ENCODE data around the gene ADRA2C. TPM values are rescaled to one million over a fixed set of nuclear protein-coding genes. Genes with fewer than 3 reads are reported as not detected.

The ADRA2C gene
- total RNA-seq, 1 experiment from 2014 or later: 8.6 TPM

- H3K9ac ChIP-seq (ENCODE audit: extremely low read depth, insufficient read length, low read length): no peak overlapping the region
- H3K4ac ChIP-seq (ENCODE audit: low read depth, low read length): no peak overlapping the region
- H2BK15ac ChIP-seq (ENCODE audit: low read depth, low read length): no peak overlapping the region
- WGBS (ENCODE audit: extremely low coverage, insufficient read length, low lambda C conversion rate): no CpG with 5 or more reads among the region's 14 CpGs
- H2BK20ac ChIP-seq (ENCODE audit: low read depth, low read length, poor library complexity, severe bottlenecking): no peak overlapping the region
- no peak overlapping the region for H4K5ac ChIP-seq (ENCODE audit: insufficient read length, low read depth, low read length)
- Mint-ChIP-seq H3K27ac (no peak overlapping the region; a peak in 1 of 7 replicates), H3K27me3 (ENCODE audit: low read depth) (peaks cover 32% of the 10 kb centered on the region), H3K9me3 (peaks cover 0 to 1% of the 10 kb centered on the region in 2 experiments; a peak in 1 of 5 replicates), H3K4me3 (peak overlapping the region in 1 of 2 experiments; percentile 7; a peak in 1 of 5 replicates), H3K36me3 (ENCODE audit: insufficient read depth in 1 of 3, low read depth in 3 of 3) (peaks cover 0 to 2% (median 0%) of the 10 kb centered on the region in 3 experiments; a peak in 2 of 7 replicates), H3K4me1 (peaks cover 9 to 25% of the 10 kb centered on the region in 2 experiments)
- no peak overlapping the region for H3K14ac ChIP-seq (ENCODE audit: insufficient read depth, low read length)
- H3K56ac ChIP-seq (ENCODE audit: insufficient read length, low read depth, low read length): no peak overlapping the region
- H3T11ph ChIP-seq (ENCODE audit: low read length): no peak overlapping the region
- H2BK5ac ChIP-seq (ENCODE audit: insufficient read length, low read length): no peak overlapping the region
- no peak overlapping the region for H2BK120ac ChIP-seq (ENCODE audit: low read depth, low read length, poor library complexity, severe bottlenecking)
- no peaks in the 10 kb centered on the region for H4K20me1 ChIP-seq (ENCODE audit: control insufficient read depth, insufficient read depth, insufficient read length)
- no peaks in the 10 kb centered on the region for H3K79me1 ChIP-seq (ENCODE audit: insufficient read depth, low read depth, low read length, poor library complexity, severe bottlenecking)
- no peak overlapping the region for H4K8ac ChIP-seq (replicated peaks; ENCODE audit: insufficient read length, low read depth, low read length)
- H3K79me2 ChIP-seq (ENCODE audit: insufficient read depth, low read length): no peaks in the 10 kb centered on the region
- H2AK5ac ChIP-seq (ENCODE audit: insufficient read length, low read length): no peak overlapping the region
- no peak for TF ChIP-seq CTCF (conservative IDR thresholded peaks at IDR 0.05)
- no peaks in the 10 kb centered on the region for H3K9me3 ChIP-seq (ENCODE audit: control insufficient read depth, low read depth, low read length)
- no peak overlapping the region for H2BK12ac ChIP-seq (ENCODE audit: insufficient read length, low read depth, low read length)
- no peak overlapping the region for H4K91ac ChIP-seq (ENCODE audit: insufficient read length, low read depth, low read length)
- H3K23ac ChIP-seq (ENCODE audit: insufficient read length, low read depth, low read length): no peak overlapping the region
- no peak overlapping the region for H3K27ac ChIP-seq (ENCODE audit: insufficient read length, low read depth, low read length)
- no peak overlapping the region for H2AFZ ChIP-seq (ENCODE audit: low read length)
- H3K18ac ChIP-seq (ENCODE audit: insufficient read length, low read depth, low read length): no peak overlapping the region
- H3K23me2 ChIP-seq (ENCODE audit: insufficient read length, low read depth, low read length, poor library complexity, severe bottlenecking): peaks cover 3% of the 10 kb centered on the region
- peaks cover 6% of the 10 kb centered on the region; the same call in 1 of the 2 replicates for H3K27me3 ChIP-seq (ENCODE audit: insufficient read depth, low read length)
- H3K4me2 ChIP-seq (ENCODE audit: insufficient read depth, insufficient read length, low read length): no peak overlapping the region
- no peak for DNase-seq
- no peaks in the 10 kb centered on the region; the same call in 1 of the 2 replicates for H3K4me1 ChIP-seq (ENCODE audit: insufficient read depth, low read length)
These were observed 2.9 kb downstream of the ADRA2C start for GRCh38 chr4:3768842-3769641.

All from H9 (cell line).